ENCODE results near the gene TCF25.

TCF25 gene

DNA sequence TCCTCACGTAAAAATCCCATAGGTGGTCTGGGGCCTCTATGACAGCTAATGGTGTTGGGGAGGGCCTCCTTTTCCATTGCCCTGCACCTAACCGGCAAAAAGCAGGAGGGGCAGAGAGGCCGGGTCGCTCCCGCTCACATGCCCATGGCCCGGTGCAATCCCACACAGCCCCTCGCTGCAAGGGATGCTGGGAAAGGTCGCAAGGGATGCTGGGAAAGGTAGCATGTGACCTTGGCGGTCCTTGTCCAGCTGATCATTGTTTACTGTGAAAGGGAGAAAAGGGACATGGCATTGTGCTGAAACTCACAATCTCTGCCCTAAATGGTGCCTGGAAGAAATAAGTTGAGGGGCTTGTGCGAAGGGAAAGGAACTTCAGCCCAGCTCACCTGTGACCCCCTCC, 85.2 kb downstream of the TCF25 start:
- peaks cover 36% of the 10 kb centered on the region for H3K36me3 ChIP-seq (ENCODE audit: control insufficient read depth, insufficient read depth, low read length, severe bottlenecking)
- H3K9ac ChIP-seq (ENCODE audit: low read length): no peak overlapping the region
- no peaks in the 10 kb centered on the region for H3K9me3 ChIP-seq (ENCODE audit: control insufficient read depth, low read length)
- H3K4me1 ChIP-seq (ENCODE audit: control insufficient read depth, insufficient read depth, low read length): no peaks in the 10 kb centered on the region
- no peak overlapping the region for H3K4me3 ChIP-seq (ENCODE audit: low read length)
- DNase-seq (ENCODE audit: low read depth): no peak
- no peaks in the 10 kb centered on the region for H3K27me3 ChIP-seq (replicated peaks; ENCODE audit: control insufficient read depth, insufficient read depth, low read length)

- no peaks in the 10 kb centered on the region for H3K4me1 ChIP-seq (ENCODE audit: control insufficient read depth, insufficient read depth, low read length)
- DNase-seq (ENCODE audit: low read depth): no peak
- H3K36me3 ChIP-seq (ENCODE audit: control insufficient read depth, insufficient read depth, low read length, severe bottlenecking): peaks cover 29% of the 10 kb centered on the region
- H3K27me3 ChIP-seq (replicated peaks; ENCODE audit: control insufficient read depth, insufficient read depth, low read length): no peaks in the 10 kb centered on the region
- H3K4me3 ChIP-seq (ENCODE audit: low read length): no peak overlapping the region
- no peak overlapping the region for H3K9ac ChIP-seq (ENCODE audit: low read length)
- H3K9me3 ChIP-seq (ENCODE audit: control insufficient read depth, low read length): no peaks in the 10 kb centered on the region
Measured at GRCh38 chr16:89960966-89961365, 87.6 kb downstream of the TCF25 start.

All from adipocyte (in vitro differentiated cells).